ENCODE results near the gene RNF123.

DNA sequence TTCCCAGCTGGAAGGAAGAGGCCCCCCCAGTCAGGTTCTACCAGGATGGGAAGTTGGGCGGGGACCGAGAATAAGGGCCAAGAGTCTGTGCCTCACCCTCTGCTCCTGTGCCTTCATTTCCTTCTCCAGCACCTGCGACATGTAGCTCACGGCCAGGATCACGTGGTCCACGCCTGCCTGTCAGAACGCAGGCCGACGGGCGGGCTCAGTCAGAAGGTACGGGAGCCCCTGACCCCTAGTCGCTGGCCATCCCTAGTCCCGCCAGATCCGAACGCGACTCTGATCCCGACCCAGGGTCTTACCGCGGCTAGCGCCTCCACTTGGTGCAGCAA is 33.9 kb downstream of the RNF123 start:
- TF ChIP-seq, protein P1, sequence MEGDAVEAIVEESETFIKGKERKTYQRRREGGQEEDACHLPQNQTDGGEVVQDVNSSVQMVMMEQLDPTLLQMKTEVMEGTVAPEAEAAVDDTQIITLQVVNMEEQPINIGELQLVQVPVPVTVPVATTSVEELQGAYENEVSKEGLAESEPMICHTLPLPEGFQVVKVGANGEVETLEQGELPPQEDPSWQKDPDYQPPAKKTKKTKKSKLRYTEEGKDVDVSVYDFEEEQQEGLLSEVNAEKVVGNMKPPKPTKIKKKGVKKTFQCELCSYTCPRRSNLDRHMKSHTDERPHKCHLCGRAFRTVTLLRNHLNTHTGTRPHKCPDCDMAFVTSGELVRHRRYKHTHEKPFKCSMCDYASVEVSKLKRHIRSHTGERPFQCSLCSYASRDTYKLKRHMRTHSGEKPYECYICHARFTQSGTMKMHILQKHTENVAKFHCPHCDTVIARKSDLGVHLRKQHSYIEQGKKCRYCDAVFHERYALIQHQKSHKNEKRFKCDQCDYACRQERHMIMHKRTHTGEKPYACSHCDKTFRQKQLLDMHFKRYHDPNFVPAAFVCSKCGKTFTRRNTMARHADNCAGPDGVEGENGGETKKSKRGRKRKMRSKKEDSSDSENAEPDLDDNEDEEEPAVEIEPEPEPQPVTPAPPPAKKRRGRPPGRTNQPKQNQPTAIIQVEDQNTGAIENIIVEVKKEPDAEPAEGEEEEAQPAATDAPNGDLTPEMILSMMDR (conservative IDR thresholded peaks at IDR 0.05; ENCODE audit: low read length), result no peak
- TF ChIP-seq EZH2phosphoT487 (IDR thresholded peaks at IDR 0.05; ENCODE audit: borderline replicate concordance), result no peak
